CD4-positive, alpha-beta T cell treated with Interleukin-17A for 1 hour (primary cell): Measurements from ENCODE around the gene PSMF1.
"Not testable (repeated sequence)": the region's sequence is repeated elsewhere in the genome, so short reads cannot be mapped to it uniquely, and the experiment has no call there.

Experiments
- DNase-seq: peaks from one replicate; pipeline ENCODE4 v3.0.0-alpha.2; 2020

Gene PSMF1

DNA sequence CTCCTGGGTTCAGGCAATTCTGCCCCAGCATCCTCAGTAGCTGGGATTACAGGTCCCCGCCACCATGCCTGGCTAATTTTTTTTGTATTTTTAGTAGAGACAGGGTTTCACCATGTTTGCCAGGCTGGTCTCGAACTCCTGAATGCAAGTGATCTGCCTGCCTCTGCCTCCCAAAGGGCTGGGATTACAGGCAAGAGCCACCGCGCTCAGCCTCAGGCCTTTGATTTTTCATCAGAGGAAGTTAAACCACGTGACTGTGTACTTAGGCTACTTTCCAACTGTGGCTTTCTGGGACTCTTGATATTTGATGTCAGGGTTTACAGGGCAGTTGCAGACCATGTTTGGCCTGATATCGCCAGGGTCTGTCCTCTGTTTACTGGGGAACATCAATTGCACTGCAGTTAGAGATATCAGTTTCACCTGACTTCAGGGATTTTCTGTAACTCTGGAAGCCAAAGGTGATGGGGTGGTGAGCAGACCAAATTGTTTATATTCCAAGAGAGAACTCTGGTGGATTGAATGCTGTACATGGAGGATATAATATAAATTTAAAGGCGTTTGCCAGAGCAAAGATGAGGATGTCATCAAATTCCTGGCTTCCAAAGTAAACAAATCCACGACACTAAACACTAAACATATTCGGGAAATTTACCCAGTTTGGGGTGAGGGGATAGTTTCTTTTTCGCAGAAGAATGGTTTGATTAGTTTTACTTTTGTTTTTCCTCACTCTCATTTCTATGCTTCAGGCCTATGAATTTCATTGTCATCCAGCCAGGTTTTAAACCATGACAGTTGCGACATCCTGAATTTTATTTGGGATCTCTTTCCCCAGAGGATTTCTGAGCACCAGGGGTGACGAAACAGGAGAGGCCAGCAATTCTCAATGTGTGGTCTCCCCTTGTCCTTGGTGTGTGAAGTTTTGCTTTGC is 4.2 kb downstream of the PSMF1 start:
- peak; percentile 25 for DNase-seq

DNA sequence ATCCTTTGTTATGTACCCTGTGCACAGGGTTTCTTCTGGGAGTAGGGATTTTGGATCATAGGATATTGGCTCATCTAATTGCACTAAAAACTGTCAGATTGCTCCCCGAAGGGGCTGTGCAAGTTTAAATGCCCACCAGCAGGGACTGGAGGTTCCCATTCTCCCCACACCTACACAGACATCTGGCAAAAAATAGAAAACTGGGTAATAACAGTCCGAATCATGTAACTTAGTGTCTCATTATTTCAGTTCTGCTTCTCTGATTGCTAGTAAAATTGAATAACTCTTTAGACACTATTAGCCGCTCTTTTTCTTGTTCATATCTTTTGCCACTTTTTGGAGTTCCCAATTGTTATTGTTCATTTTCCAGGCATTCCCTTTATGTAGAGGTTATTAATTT is 5.3 kb downstream of the PSMF1 start:
- no peak for DNase-seq

DNA sequence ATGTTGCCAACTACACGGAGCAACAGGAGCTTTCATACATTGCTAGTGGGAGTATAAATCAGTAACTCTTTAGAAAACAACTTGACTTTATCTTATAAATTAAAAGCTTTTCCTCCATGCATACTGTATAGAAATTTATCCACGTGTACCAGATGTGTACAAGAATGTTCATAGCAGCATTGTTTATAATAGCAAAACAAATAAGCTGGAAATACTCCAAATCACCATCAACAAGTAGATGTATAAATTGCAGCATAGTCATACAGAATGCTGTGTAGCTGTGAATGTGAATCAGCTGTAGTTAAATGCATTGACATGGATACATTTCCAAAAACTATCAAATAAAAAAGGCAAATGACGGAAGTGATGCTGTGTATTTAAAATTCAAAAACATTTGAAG is 6.0 kb downstream of the PSMF1 start:
- DNase-seq = no peak

DNA sequence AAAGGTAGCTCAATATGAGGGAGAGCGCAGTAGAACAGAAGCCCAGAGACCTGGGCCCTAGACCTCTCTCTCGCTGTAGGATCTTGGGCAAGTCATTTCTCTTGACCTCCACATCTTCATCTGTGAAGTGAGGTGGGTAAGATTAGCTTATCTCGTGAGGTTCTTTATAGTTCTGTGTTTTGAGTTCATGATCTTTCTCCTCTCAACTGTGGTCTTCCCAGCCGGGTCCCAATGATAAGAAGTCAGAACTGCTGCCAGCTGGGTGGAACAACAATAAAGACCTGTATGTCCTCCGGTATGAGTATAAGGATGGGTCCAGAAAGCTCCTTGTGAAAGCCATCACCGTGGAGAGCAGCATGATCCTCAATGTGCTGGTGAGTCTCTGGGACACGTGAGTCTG is 6.9 kb downstream of the PSMF1 start:
- DNase-seq = no peak

DNA sequence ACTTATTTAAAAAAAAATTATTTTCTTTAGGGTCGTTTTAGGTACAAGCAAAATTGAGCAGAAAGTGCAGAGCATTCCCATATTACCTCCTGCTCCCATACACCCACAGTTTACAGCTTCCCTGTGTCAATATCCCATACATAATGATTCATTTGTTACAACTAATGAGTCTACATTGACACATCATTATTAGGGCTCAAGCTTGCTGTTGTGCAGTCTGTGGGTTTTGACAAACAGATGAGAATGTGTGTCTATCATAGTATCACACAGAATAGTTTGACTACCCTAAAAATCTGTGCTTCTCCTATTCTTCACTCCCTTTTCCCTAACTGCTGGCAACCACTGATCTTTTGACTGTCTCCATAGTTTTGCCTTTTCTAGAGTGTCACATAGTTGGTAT is 9.4 kb downstream of the PSMF1 start:
- DNase-seq = no peak

DNA sequence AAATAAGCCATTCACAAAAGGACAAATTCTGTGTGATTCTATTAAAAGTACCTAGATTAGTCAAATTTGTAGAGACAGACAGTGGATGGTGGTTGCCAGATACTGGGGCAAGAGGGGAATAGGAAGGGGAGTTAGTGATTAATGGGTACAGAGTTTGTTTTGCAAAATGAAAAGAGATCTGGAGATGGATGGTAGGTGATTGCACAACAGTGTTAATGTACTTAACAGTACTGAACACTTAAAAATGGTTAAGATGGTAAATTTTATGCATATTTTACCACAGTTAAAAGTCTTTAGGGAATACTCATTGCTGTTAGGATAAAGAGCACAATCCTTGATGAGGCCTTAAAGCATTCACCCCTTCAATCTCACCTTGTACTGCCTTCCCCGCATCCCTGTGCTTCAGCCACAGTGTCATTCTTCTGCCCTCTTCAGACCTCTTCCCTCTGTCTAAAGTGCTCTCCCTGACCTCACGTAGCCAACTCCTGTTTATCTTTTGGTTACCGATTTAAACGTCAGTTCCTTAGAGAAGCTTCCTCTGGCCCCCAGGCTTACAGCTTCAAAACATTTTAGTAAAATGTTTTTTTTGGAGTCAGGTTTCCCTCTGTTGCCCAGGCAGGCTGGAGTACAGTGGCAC is 11.8 kb downstream of the PSMF1 start:
- DNase-seq = no peak

DNA sequence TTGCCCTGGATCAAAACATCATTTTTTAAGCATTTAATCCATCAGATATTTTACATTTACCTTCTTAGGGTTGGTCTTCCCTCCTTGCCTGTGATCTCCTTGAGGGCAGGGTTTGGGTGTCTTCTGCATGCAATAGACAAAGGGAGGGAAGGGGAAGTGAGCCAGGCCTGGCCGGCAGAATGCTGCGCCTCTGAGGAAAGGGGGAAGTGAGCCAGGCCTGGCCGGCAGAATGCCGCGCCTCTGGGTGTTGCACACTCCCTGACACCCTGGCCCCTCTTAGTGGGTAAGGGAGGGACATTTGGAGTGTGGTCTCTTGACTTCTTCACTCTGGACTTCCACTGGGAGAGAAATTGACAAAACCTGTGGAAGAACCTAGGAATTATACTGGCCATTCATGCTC is 12.4 kb downstream of the PSMF1 start:
- DNase-seq = no peak

DNA sequence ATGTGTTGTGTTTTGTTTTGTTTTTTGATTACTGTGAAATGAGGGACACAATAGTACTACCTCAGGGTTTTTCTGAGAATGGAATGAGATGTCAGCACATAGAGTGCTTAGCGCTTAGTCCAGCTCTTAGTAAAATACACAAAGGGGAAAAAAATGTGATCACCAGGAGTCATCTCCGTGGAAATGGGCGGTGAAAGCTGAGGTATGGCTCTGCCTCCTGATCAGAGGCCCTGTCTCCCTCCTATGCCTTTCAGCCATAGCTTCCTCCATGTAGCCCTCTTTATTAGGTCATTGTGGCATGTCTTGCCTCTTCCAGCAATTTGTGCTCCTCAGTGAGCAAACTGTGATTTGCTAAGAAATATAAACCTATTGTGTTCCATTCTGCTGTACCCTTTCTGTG is 13.0 kb downstream of the PSMF1 start:
- DNase-seq = no peak

DNA sequence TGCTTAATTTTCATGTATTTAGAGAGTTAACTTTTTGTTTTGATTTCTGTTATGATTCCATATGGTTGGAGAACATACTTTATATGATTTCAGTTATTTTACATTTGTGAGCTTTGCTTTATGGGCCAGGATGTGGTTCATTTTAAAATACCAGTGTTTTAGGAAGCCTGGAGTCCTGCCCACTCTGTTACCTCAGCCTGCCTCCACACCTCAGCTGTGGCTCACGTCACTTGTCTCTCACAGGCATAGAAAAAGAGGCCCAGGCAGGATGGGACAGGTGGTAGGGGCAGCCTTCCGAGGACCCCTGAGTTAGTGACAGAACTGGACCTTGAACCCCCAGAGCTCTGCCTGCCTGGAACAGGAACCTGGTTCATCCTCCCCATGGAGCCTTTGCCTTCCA is 16.0 kb downstream of the PSMF1 start:
- no peak for DNase-seq

DNA sequence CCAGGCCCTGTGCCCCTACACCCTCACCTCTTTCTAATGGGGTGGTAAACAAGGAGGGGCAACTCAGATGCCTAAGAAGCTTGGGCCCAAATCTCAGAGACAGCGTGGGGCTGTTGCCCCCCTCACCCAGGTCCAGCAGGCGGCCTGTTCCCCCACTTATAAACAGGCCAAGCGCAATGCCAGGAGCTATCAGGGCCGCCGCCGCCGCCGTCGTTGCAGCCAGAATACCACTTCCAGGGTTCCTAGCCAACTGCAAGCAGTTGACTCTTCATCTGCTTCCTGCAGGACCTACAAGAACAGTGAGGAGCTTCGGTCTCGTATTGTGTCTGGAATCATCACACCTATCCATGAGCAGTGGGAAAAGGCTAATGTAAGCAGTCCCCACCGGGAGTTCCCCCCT is 16.4 kb downstream of the PSMF1 start:
- DNase-seq = no peak

DNA sequence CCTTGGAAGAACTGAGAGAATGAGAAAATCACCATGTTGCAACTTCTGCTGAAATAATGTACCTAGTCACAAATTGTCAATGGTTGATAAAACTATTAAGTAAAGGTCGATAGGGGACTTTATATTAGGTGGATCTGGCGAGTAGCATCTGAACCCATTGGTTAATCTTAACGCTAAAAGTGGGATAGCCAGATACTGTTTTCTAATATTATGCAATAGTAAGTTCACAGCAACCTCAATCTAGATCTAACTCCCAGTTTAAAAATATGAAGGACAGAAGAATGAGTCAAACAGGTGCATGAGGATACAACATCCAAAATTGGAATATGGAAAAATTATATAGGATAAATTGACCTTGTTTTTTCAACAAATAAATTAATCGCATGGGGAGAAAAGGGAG is 18.8 kb downstream of the PSMF1 start:
- DNase-seq = no peak

DNA sequence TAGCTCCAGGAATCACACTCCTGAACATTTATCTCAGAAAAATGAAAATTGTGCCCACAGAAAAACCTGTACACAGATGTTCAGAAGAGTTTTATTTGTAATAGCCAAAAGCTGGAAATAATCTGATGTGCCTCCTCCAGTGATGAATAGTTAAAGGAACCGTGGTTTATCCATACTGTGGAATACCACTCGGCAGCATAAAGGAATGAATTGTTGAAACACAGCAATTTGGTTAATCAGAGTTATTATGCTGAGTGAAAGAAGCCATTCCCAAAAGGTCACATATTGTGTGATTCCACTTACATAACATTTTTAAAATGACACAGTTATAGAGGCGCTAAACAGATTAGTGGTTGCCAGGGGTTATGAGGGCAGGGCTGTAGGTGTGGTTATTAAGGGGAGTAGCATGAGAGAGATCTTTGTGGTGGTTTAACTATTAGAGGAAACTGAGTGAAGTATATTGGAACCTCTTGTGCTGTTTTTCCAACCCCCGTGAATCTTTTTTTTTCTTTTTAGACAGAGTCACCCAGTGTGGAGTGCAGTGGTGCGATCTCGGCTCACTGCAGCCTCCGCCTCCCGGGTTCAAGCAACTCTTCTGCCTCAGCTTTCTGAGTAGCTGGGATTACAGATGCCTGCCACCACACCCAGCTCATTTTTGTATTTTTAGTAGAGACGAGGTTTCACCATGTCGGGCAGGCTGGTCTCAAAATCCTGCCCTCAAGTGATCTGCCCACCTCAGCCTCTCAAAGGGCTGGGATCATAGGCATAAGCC is 26.2 kb downstream of the PSMF1 start:
- no peak for DNase-seq

DNA sequence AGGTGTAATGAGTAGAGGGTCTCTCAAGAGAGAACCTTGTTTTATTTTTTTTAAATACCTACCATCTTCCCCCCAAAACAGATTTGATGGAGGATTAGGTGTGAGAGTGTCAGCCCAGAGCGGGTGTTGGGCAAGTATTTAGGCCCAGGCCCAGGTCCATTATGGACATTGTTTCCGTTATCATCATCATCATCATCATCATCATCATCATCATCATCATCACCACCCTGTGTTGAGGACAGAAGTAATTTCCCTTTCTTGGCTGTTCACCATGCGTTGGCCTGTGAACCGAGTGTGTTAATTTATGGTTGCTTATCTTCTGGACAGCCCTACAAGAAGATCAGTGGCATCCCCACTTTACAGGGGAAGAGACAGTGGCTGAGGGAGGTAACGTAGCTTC is 28.6 kb downstream of the PSMF1 start:
- DNase-seq = no peak

DNA sequence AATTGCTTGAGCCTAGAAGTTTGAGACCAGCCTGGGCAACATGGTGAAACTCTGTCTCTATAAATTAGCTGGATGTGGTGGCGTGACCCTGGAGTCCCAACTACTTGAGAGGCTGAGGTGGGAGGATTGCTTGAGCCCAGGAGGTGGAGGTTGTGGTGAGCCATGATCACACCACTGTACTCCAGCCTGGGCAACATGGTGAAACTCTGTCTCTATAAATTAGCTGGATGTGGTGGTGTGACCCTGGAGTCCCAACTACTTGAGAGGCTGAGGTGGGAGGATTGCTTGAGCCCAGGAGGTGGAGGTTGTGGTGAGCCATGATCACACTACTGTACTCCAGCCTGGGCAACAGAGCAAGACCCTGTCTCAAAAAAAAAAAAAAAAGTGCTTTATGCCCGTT is 31.4 kb downstream of the PSMF1 start:
- not testable (repeated sequence) for DNase-seq

DNA sequence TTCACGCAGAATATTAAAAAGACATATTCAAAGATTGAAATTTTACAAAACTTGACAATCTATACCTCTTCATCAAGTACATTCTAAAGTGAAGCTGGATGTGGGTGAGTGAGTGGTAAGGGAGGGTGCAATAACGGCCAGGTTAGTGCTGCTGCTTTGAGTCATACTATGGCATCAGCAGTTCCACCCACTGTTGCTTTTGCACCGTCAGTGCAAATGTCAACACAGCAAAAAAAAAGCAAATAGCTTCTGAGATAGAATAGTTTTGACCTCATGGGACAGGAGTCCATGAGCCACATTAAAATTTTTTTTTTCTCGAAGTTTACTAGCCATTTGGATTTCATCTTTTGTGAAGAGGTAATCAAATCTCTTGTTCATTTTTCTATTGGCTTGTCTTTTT is 31.8 kb downstream of the PSMF1 start:
- no peak for DNase-seq

DNA sequence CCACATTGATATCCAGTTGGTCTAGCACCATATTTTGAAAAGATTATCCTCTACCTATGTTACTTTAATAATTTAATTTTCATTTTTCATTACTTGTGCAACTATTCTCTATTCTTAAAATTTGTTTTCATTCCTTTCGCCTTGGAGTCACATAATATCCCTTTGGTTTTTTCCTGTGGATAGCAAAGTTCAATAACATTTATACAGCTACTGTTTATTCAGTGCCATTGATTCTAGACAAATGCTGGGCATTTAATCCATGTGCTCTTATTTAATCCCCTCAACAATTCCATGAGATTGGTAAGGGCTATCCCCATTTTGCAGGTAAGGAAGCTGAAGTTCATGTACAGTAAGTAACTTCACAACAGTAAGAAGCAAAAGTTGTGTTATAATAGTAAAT is 32.6 kb downstream of the PSMF1 start:
- DNase-seq = no peak

DNA sequence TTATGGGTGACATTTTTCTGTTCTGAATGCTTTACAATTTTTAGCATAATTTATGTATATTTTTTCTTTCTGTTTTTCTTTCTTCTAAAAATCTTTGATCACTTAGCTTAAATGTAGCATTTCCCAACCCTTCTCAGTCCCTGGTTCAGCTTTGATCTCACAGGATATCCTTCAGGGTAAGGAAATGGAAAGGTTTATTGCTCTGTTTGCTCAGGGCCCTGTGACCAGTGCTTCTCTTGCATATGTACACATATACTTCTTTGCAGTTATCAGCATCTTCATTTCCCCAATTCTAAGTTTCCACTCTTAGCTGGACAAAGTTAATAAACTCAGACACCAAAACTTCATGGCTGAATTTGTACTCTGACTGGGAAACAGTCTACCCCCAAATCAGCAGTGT is 35.8 kb downstream of the PSMF1 start:
- DNase-seq = no peak

DNA sequence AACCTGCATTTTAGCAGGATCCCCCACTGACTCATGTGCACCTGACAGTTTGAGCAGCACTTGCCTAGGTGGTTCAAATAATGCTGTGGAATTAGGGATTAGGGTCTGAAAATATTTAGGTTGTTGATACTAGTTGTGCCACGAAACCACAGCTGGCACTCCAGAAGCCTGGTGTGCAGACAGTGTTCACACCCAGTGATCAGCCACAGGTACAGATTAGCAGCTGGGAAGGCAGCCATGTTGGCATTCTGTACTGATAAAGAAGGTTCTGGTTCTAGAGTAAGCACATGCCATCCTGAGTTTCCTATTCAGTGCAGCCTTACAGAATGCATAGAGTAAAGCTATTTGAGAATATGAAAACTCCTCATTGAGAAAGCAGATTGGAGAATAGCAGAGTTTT is 36.3 kb downstream of the PSMF1 start:
- no peak for DNase-seq

DNA sequence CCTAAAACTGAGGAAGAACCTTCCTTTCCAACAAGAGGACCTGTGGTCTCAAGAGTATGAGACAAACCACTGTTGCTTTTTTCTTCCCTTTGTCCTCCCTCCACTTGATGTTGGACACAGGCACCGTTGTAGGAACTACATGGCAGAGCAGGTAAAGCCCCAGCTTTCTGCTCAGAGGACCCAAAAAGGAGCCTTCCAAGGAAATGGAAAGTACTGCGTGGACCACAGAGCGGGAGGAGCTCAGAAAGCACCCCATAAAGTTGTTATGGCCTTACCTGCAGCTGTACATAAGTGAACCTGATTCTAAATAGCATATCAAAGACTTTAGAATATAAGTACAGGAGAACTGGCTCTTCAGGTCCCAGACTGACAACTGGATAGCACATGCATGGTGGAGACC is 36.9 kb downstream of the PSMF1 start:
- no peak for DNase-seq

DNA sequence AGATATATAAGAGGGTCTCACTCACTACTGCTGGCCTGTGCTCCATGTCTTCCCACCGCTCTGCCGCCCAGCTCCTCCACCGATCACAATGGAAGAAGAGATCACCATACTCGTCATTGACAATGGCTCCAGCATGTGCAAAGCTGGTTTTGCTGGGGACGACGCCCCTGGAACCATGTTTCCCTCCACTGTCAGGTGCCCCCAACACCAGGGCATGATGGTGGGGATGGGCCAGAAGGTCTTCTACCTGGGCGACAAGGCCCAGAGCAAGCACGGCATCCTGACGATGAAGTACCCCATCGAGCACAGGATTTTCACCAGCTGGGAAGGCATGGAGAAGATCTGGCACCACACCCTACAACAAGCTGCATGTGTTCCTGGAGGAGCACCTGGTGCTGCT is 42.1 kb downstream of the PSMF1 start:
- no peak for DNase-seq

DNA sequence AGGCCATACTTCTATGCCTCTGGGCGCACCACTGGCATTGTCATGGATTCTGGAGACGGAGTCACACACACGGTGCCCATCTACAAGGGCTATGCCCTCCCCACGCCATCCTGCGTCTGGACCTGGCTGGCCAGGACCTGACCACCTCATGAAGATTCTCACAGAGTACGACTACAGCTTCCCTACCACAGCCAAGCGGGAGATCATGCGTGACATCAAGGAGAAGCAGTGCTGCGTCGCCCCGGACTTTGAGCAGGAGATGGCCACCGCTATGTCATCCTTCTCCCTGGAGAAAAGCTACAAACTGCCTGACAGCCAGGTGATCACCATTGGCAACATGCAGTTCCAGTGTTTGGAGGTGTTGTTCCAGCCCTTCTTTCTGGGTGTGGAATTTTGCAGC is 42.6 kb downstream of the PSMF1 start:
- DNase-seq = no peak

DNA sequence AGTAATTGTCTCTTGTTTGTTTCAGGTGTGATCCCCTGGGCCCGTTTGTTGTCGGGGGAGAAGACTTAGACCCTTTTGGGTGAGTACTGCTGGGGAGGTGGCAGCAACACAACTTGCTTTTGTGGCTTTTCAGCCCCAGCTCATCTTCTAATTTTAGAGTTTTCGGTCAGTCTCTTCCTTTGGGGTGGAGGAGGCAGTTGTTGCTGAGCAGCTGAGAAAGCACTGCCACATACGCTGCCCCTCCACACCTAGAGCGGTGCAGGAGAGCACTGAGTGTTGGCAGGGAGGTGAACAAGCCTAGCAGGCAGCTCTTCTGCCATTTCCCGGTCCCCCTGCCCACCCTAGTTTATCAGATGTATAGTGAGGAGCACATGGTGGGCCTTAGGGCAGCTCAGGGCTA is 44.7 kb downstream of the PSMF1 start:
- no peak for DNase-seq

DNA sequence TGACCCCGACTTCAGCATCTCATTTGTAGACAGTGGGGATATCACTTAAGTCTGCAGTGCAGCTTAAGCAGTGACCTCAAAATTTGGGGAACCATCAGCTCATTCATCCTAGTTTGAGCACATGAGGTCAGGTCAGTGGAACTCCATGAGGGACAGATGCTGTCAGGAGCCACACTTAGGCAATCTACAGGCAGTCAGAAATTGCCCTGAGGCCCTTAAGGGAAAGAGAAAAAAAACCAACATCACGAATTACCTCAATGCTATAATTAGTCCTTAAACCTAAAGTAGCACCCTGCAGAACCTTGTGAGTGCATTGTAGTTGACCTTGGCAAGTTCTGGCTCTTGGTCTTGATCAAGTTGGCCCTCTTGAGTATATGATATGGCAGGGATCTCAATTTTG is 45.3 kb downstream of the PSMF1 start:
- no peak for DNase-seq

DNA sequence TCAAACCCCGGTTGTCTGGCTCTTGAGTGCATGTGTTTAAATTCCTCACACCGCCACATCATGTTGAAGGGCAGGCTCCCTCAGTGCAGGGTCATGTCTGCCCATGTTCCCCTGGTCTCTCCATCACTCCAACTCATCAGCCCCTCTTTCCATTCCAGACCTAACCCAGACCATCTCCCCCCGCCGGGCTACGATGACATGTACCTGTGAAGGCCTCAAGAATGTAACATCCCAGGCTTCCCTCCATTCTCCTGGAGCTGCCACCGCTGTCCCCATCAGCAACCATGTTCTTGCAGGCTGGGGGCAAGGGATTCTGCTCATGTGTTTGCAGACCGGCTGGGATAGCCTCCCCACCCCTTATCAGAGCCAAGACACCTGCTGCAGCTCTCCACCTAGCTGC is 46.5 kb downstream of the PSMF1 start:
- DNase-seq = no peak
